HG03342 (cell line): ENCODE measurements around the gene ATP11A.
"Not testable (repeated sequence)": the region's sequence is repeated elsewhere in the genome, so short reads cannot be mapped to it uniquely, and the experiment has no call there.

Experiments
- ATAC-seq: cut with Tn5 transposase; IDR thresholded peaks from one replicate; pipeline ENCODE4 v1.9.1; 2021; ENCODE audit warnings: mild to moderate bottlenecking, moderate library complexity; ENCODE audit not compliant: unreplicated experiment

Gene ATP11A

DNA sequence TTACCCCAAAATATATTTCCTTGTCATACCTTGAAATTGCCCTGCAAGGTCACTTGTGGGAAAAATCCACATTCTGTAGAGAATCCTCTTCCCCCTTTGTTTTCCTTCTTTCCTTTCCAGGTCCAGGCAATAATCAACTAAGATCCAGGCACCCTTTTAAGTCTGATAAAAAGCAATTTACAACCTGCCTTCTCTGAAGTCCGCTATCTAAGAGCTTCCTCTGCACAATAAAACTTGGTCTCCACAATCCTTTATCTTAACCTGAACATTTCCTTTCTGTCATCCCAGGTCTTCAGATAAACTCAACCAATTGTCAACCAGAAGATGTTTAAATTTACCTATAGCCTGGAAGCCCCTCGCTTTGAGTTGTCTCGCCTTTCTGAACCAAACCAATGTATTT lies 19.5 kb downstream of the ATP11A start:
- ATAC-seq = not testable (repeated sequence)

- ATAC-seq = no peak
Measured at GRCh38 chr13:112709825-112710783, 20.3 kb downstream of the ATP11A start.

DNA sequence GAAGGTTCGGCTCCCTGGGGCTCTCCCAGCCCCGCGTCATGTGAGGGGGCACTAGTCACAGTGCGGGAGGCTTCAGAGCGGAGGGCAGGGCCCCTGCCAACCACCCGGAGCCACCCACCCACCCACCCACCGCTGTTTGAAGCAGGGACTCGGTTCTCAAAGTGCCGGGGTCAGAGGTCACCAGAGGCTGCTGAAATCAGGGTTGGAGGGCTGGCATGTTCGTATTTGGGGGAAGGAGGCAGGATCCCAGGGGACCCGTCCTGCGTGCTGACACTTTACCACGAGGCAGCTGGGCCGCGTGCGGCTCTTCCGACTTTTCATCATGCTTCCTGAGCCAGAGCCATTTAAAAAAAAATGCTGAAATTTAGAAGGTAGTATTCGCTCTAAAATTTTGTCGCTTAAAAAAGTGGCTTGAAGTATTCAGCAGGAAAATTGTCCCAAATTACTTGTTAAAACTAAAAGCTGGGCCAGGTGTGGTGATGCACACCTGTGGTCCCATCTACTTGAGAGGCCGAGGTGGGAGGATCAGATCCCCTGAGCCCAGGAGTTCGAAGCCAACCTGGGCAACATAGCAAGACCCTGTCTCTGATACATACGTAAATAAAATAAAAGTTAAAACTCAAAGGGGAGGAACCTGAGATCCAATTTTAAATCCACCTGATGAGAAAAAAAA lies 21.2 kb downstream of the ATP11A start:
- no peak for ATAC-seq

- peak; percentile 69 for ATAC-seq
Measured at GRCh38 chr13:112711528-112712265, 21.9 kb downstream of the ATP11A start.

DNA sequence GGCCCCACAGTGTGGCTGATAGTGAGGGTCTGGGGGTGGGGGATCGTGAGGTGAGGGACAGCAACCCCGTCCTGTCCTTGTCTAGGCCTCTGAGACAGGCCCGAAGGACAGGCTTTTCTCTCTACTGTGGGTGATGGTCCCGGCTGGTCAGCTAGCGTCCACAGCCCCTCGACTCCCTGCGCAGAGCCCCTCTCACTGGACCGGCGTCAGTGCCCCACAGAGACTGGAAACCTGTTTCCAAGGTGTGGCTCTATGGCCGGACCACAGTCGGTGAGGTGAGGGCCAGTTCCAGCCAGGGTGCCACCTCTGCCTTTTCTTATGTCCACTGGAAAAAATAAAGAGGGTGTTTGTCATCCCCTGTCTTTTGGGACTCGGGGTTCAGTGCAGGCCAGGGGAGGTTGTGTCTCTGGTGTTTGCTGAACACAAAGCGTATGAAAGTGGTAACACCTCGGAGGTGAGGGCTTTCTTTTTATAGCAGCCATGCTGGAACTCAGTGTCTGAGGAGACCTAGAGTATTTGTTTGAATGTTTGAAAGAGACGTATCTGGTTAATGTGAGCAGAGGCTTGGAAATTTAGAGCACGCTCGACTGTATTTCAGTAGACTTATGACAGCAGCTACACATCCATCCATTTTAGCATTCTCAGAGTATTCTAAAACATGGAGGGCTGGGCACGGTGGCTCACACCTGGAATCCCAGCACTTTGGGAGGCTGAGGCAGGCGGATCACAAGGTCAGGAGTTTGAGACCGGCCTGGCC lies 22.8 kb downstream of the ATP11A start:
- no peak for ATAC-seq

GRCh38 chr13:112713517-112714253 lies 23.8 kb downstream of the ATP11A start:
- ATAC-seq = no peak

- ATAC-seq = no peak
Measured at GRCh38 chr13:112714376-112715174, 24.7 kb downstream of the ATP11A start.

DNA sequence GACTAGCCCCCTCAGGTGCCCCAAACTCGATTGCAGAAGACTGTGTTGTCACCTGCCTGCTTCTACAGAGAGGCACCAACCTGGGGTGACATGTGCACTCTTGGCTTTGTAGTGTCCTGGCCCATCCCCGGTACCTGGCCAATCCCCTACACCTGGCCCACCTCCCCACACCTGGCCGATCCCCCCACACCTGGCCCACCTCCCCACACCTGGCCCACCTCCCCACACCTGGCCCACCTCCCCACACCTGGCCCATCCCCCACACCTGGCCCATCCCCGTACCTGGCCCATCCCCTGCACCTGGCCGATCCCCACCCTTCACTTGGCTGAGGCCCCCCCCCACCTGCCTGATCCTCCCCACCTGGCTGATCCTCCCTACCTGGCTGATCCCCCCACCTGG lies 25.4 kb downstream of the ATP11A start:
- ATAC-seq = no peak

DNA sequence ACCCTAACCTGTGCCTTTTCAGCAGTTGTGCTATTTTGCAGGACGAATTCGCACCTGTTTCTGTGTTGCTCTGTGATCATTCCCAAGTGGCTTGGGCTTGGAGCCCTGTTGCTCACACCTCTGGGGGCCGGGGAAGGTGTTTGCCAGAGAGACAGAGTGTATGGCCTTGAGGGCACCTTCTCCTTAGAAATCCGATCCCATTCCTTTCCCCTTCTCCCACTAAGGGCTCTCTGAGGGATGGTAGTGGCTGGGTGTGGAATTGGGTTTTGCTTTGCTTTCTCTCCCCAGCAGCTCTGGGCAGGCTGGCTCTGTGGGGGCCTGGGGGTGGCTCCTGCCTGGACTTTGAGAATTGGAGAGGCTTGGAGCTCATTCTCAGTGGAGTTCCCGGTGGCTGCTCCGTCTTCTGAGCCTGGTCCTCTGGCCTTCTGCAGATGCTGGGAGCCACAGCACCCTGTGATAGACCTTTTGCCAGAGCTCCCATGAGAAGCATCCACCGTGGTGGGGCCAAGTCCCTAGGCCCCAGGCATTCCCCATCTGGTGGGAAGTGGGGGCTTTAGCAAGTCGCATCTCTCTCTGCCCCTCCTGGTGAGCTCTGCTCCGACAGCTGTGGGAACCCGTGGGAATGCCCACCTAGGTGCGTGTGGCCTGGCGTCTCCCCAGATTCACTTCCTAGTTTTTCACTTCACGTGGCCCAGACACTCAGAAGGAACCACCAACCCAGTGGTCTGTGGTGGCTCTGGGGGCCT lies 26.1 kb downstream of the ATP11A start:
- no peak for ATAC-seq

GRCh38 chr13:112716461-112716820 lies 26.6 kb downstream of the ATP11A start:
- ATAC-seq = no peak

GRCh38 chr13:112716841-112717520 lies 27.1 kb downstream of the ATP11A start:
- ATAC-seq = no peak

GRCh38 chr13:112718318-112718717 lies 28.5 kb downstream of the ATP11A start:
- no peak for ATAC-seq

DNA sequence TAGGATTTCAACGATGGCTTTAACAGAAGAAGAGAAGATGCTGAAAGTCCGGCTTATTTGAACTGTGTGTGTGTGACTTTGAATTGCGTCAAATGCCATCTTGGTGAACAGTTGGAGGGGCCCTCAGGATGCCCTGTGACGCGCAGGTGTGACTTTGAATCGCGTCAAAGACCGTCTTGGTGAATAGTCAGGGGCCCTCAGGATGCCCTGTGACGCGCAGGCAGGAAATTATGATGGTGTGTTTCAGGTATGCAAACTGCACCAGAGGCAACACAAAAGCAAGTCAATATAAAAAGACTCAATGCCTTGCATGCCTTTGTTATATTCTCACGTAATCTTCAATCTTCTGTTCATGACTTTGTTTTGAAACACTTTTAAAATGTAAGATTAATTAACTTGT lies 29.2 kb downstream of the ATP11A start:
- no peak for ATAC-seq

GRCh38 chr13:112719556-112719955 lies 29.7 kb downstream of the ATP11A start:
- ATAC-seq = no peak

- no peak for ATAC-seq
Measured at GRCh38 chr13:112720251-112720650, 30.4 kb downstream of the ATP11A start.

GRCh38 chr13:112720814-112721197 lies 31.0 kb downstream of the ATP11A start:
- no peak for ATAC-seq

- no peak for ATAC-seq
Measured at GRCh38 chr13:112721198-112722104, 31.6 kb downstream of the ATP11A start.
